GM21526 (cell line): ENCODE measurements around the gene IFIT3.

ENCODE experiments used
- ATAC-seq: cut with Tn5 transposase; IDR thresholded peaks from one replicate; pipeline ENCODE4 v1.9.1; 2021; ENCODE audit warnings: moderate library complexity; ENCODE audit not compliant: unreplicated experiment, low FRiP score

The IFIT3 gene

GRCh38 chr10:89351780-89352597, 24.2 kb downstream of the IFIT3 start:
- no peak for ATAC-seq

DNA sequence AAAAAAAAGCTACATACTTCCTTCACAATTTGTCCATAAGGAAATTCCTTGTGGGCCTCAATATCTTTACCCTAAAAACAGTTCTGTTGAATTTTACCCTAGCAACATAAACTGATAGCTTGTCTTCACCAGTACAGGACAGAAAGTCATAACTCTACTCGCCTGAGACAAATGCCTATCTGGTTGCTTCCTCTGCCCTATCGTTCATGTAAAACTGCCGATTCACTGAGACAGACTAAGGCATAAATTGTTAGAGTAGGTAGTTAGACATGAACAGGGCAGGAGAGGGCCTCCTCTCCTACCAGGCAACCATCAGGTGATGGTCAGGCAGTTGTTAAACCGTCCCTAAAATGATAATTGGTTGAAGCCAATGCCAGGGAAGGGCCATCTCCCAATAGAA, 25.0 kb downstream of the IFIT3 start:
- no peak for ATAC-seq

DNA sequence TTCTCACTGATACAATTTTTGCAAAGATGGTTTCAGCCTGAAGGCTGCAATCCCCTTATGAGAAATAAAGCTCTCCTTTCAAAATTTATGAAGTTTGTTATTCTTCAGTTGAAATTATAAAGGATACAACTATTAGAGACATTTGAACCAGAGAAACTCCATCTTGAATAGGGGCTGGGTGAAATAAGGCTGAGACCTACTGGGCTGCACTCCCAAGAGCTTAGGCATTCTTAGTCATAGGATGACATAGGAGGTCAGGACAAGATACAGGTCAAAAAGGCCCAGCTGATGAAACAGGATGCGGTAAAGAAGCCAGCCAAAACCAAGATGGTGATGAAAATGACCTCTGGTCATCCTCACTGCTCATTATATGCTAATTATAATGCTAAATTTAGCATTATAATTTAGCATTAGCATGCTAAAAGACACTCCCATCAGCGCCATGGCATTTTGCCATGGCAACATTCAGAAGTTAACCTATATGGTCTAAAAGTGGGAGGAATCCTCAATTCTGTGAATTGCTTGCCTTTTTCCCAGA, 27.7 kb downstream of the IFIT3 start:
- no peak for ATAC-seq

GRCh38 chr10:89357096-89357495, 29.3 kb downstream of the IFIT3 start:
- no peak for ATAC-seq

DNA sequence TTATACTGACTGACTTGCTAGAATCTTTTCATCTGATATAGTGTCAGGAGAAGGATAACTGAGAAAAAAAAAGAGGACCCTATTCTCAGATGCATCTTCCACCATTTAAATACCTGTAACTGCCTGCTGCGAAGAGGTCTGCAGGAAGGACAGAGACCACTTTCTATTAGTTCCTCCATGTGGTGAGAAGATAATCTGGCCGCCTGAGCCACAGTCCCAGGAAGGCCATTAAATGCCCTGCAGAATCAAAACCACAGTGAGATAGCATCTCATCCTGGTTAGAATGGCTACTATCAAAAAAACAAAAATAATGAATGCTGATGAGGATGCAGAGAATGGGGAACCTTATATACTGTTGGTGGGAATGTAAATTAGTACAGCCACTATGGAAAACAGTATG, 30.2 kb downstream of the IFIT3 start:
- ATAC-seq: no peak

GRCh38 chr10:89360157-89360556, 32.4 kb downstream of the IFIT3 start:
- no peak for ATAC-seq

DNA sequence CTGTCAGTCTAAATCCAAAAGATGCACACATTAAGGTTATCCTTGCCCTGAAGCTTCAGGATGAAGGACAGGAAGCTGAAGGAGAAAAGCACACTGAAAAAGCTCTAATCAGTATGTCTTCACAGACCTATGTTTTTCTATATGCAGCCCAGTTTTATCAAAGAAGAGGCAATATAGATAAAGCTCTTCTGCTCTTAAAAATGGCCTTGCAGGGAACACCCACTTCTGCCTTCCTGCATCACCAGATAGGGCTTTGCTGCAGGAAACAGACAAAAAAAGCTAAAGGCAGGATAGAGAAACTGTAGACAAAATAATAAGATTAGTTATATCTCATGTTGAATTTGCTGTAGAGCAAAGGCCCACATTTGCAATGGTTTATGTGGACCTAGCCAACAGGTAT, 35.1 kb downstream of the IFIT3 start:
- no peak for ATAC-seq

- ATAC-seq: no peak
Measured at GRCh38 chr10:89363729-89364442, 36.1 kb downstream of the IFIT3 start.

GRCh38 chr10:89364531-89364930, 36.7 kb downstream of the IFIT3 start:
- ATAC-seq: no peak

- peak; percentile 72 for ATAC-seq
Measured at GRCh38 chr10:89367529-89367928, 39.7 kb downstream of the IFIT3 start.

GRCh38 chr10:89368129-89368528, 40.3 kb downstream of the IFIT3 start:
- no peak for ATAC-seq

GRCh38 chr10:89369156-89370105, 41.6 kb downstream of the IFIT3 start:
- ATAC-seq: no peak

DNA sequence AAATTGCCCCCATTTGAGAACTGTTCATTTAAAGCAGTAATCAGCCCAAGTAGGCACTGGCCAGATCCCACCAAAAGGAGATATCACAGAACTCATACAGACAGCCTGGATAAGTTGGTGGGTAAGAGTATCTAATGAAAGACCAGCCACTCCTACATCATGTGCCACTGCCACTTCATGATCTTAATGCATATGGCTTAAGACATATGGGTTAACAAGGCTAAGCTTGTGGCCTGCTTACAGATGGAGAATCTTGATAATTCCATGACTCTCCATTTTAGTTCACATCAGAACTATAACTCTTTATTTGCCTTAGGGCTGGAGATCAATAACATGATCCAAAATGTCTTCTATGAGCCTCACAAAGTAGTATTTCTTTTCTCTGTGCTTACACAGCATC, 43.3 kb downstream of the IFIT3 start:
- ATAC-seq: no peak

GRCh38 chr10:89371987-89372386, 44.2 kb downstream of the IFIT3 start:
- ATAC-seq: no peak

GRCh38 chr10:89373916-89374711, 46.3 kb downstream of the IFIT3 start:
- ATAC-seq: no peak

GRCh38 chr10:89374713-89375141, 46.9 kb downstream of the IFIT3 start:
- ATAC-seq: no peak

DNA sequence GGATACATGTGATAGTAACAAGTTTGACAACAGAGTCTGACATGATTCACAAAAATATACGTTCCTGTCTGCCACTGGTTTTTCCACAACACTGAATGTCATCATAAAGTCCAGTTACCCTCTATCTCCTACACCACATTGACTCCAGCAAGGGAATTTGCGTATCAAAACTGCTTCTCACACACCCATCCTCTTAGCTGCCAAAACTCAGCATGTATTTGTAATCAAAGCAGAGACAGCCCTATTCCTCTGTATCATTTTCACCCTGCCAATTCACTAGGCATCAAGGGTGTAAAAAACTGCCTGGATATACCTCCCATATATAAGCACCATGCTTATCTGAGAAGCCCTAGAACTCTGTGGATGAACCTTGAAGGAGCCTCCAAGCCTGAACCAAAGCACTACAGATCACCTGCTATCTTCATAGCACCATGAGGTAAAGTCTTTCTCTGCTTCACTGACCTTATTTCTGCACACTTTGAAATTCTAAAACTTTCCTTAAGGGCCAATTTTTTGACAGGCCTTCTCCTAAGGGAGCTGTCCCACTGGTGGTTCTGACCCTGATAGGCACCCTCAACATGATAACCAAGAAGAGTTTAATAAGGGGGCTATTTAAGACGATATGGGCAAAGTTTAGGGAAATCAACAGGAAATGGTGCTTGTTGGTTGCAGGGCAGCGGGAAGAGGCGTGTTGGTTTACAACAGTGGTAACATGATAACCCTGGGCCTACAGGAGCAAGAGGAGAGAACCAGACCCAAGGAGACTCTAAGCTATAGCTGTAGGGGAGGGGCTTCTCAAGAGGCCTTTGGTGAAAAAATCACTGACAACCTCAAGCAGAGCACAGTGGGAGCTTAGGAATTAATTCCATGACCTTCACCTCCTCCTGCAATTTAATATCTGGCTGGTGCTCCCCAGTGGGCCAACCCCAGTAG, 50.2 kb downstream of the IFIT3 start, which contains the start of gene IFIT1B:
IFIT1B (plus strand) TSS at position 352 of the 933 bp plus-strand sequence; CDS start at position 432, 80 bp downstream.
- ATAC-seq: no peak

- ATAC-seq: no peak
Measured at GRCh38 chr10:89379103-89379502, 51.3 kb downstream of the IFIT3 start.

GRCh38 chr10:89382757-89383156, 55.0 kb downstream of the IFIT3 start:
- ATAC-seq: no peak
